HepG2 (cell line): ENCODE results near the gene NISCH. TPM values are rescaled to one million over a fixed set of nuclear protein-coding genes. Genes with fewer than 3 reads are reported as not detected.

Source experiments
- ATAC-seq: fragments of 200-7000 bp; cut with Tn5 transposase; 3 replicates; pipeline ENCODE4 v1.9.1; 2020; ENCODE audit warnings: mild to moderate bottlenecking, moderate library complexity
- BruUV-seq: library from RNA; stranded (reverse); fragments of 400-500 nt; replicated peaks from 2 replicates; lab custom pipeline; 2021; lab: Mats Ljungman, UMichigan
- CTCF ChIA-PET: fragments of 300-600 bp; formaldehyde crosslinking; extraction: SDS; loops from one replicate; lab custom pipeline; 2021; ENCODE audit warnings: low total read pairs, inconsistent platforms, low intra/inter-chr PET ratio; lab: Yijun Ruan, JAX
- POLR2A ChIA-PET: fragments of 350-600 bp; sonication (Branson Sonifier 250); formaldehyde crosslinking; loops from one replicate; lab custom pipeline; 2020; ENCODE audit warnings: antibody characterized with exemption, inconsistent platforms; lab: Yijun Ruan, JAX
- DNase-seq: peaks from one replicate; pipeline ENCODE4 v3.0.0-alpha.2; 2015; ENCODE audit warnings: low spot score
- FAIRE-seq: peaks from 3 replicates; lab custom pipeline; 2011; peaks lifted over from hg19 to GRCh38; lab: Jason Lieb, UNC
- H2AFZ ChIP-seq: one replicate; pipeline ENCODE4 v1.6.1; 2011; ENCODE audit warnings: low read length, inconsistent platforms
- H3K27ac ChIP-seq: fragments of 300-600 bp; 3 replicates; pipeline ENCODE4 v1.8.0; 2011; ENCODE audit warnings: mixed run types, mild to moderate bottlenecking, mixed read lengths, low read length, inconsistent platforms; ENCODE audit not compliant: insufficient read depth; ENCODE audit errors: extremely low read length
- H3K27me3 ChIP-seq, 2 experiments: fragments of 200-600 bp in 1 of 2; 2 replicates in 1 of 2; 3 replicates in 1 of 2; pipeline versions ENCODE4 v1.6.0 to v1.8.0; 2011; ENCODE audit warnings: low read length in 2 of 2, mild to moderate bottlenecking in 2 of 2, moderate library complexity in 2 of 2, inconsistent platforms in 1 of 2; ENCODE audit not compliant: insufficient read depth in 2 of 2, control insufficient read depth in 1 of 2
- H3K36me3 ChIP-seq, 2 experiments: fragments of 200-600 bp in 1 of 2; replicated peaks in 1 of 2; 2 replicates in 1 of 2; 3 replicates in 1 of 2; pipeline versions ENCODE4 v1.5.1 to v1.8.0; 2011; ENCODE audit warnings: low read length in 2 of 2, inconsistent platforms in 1 of 2; ENCODE audit not compliant: insufficient read depth in 2 of 2, control insufficient read depth in 1 of 2
- H3K4me1 ChIP-seq: 2 replicates; pipeline ENCODE4 v1.5.1; 2012; ENCODE audit warnings: low read length, inconsistent platforms; ENCODE audit not compliant: insufficient read depth
- H3K4me2 ChIP-seq: 2 replicates; pipeline ENCODE4 v1.6.0; 2011; ENCODE audit warnings: low read depth, low read length, inconsistent platforms
- H3K4me3 ChIP-seq, 3 experiments: fragments of 200-600 bp in 1 of 3; sonication (generic), shearing (Covaris generic) in 1 of 3; replicated peaks in 1 of 3; 2 replicates each; pipeline ENCODE4 v1.5.1; 2011 to 2016; ENCODE audit warnings: low read length in 3 of 3, inconsistent platforms in 2 of 3, low read depth in 2 of 3, mild to moderate bottlenecking in 2 of 3, control low read depth in 1 of 3, mixed read lengths in 1 of 3; ENCODE audit not compliant: insufficient read depth in 1 of 3
- H3K79me2 ChIP-seq: one replicate; pipeline ENCODE4 v1.6.1; 2011; ENCODE audit warnings: low read length, inconsistent platforms; ENCODE audit not compliant: insufficient read depth
- H3K9ac ChIP-seq: 2 replicates; pipeline ENCODE4 v1.6.0; 2011; ENCODE audit warnings: mild to moderate bottlenecking, low read depth, low read length, inconsistent platforms; ENCODE audit not compliant: insufficient read depth
- H3K9me3 ChIP-seq: 2 replicates; pipeline ENCODE4 v1.5.1; 2012; ENCODE audit warnings: mild to moderate bottlenecking, low read length
- H4K20me1 ChIP-seq: 2 replicates; pipeline ENCODE4 v1.6.0; 2011; ENCODE audit warnings: inconsistent platforms, mild to moderate bottlenecking, low read length, moderate library complexity; ENCODE audit not compliant: insufficient read depth
- MNT ChIP-seq: fragments of 450-650 bp; IDR thresholded peaks from 2 replicates; pipeline ENCODE4 v1.6.1; 2016
- ZNF646 ChIP-seq: sonication (generic); formaldehyde crosslinking; IDR thresholded peaks from 2 replicates; pipeline ENCODE4 v1.9.0; 2021; ENCODE audit warnings: mild to moderate bottlenecking, missing genetic modification reagents
- WGBS: methylation state at CpG from one replicate; pipeline ENCODE4 v1.1.6; 2017; ENCODE audit warnings: low lambda C conversion rate; 5-methylcytosine and 5-hydroxymethylcytosine counted together
- in situ Hi-C: cut with HindIII; loops from 2 replicates; pipeline ENCODE4 v1.10.0; 2017; ENCODE audit warnings: low pct_unique_long_range_greater_than_20kb; ENCODE audit not compliant: extremely low pct_ligation_motif_present
- intact Hi-C: fragments of 100-400 bp; cut with micrococcal nuclease; formaldehyde crosslinking; loops from one replicate; pipeline ENCODE4 v1.10.0; 2022; ENCODE audit not compliant: unreplicated experiment
- polyA plus RNA-seq, 8 experiments: library from polyadenylated mRNA; depleted of rRNA in 3 of 8; stranded (reverse) in 7 of 8; unstranded in 1 of 8; fragments of >200 nt; fragmentation: Illumina TruSeq in 4 of 8; extraction: Trizol in 4 of 8; gene quantifications; 2 replicates each; pipeline versions ENCODE4 v1.2.1 to v1.2.3, GENCODE V29; 2011 to 2016; ENCODE audit warnings: low read depth in 4 of 8, missing spikeins in 1 of 8, mixed read lengths in 1 of 8; ENCODE audit not compliant: insufficient read depth in 1 of 8
- total RNA-seq, 5 experiments: library from RNA; depleted of rRNA; stranded (reverse); fragments of >200 nt; fragmentation: Illumina TruSeq; extraction: Trizol; gene quantifications; 2 replicates each; pipeline ENCODE4 v1.2.3, GENCODE V29; 2016; ENCODE audit warnings: low read depth in 1 of 5
- TF ChIP-seq, protein P1 (sequence below): sonication (generic); formaldehyde crosslinking; IDR thresholded peaks from 2 replicates; pipeline ENCODE4 v1.5.1; 2020; ENCODE audit warnings: mild to moderate bottlenecking, missing genetic modification reagents, moderate library complexity

NISCH gene
- total and polyA plus RNA-seq, 2 of the 13 experiments (the other 11 are each of a cell fraction or from before 2014, with no cell fraction given) = 27.0 to 47.6 TPM

GRCh38 chr3:52514576-52514975 lies 59.2 kb downstream of the NISCH start:
- H2AFZ ChIP-seq = no peak overlapping the region
- no TSS peak for BruUV-seq
- no peaks in the 10 kb centered on the region for H3K79me2 ChIP-seq
- H3K4me2 ChIP-seq = peak overlapping the region; percentile 61; the same call in 1 of the 2 replicates
- 0% methylated on average over 5 of the region's 11 CpGs for WGBS
- H3K9me3 ChIP-seq = no peaks in the 10 kb centered on the region
- peaks cover 27% of the 10 kb centered on the region for H3K4me1 ChIP-seq
- no peaks in the 10 kb centered on the region for H4K20me1 ChIP-seq
- peak overlapping the region in 1 of 3 experiments; percentile 13; a peak in 1 of 6 replicates for H3K4me3 ChIP-seq
- intact Hi-C loops (no loop called here), in situ Hi-C loops (no loop called here)
- no peak overlapping the region for H3K27ac ChIP-seq
- ATAC-seq (no peak), FAIRE-seq (no peak), DNase-seq (no peak)
- TF ChIP-seq ZNF646 (CRISPR knock-in tag) = no peak
- TF ChIP-seq, protein P1, sequence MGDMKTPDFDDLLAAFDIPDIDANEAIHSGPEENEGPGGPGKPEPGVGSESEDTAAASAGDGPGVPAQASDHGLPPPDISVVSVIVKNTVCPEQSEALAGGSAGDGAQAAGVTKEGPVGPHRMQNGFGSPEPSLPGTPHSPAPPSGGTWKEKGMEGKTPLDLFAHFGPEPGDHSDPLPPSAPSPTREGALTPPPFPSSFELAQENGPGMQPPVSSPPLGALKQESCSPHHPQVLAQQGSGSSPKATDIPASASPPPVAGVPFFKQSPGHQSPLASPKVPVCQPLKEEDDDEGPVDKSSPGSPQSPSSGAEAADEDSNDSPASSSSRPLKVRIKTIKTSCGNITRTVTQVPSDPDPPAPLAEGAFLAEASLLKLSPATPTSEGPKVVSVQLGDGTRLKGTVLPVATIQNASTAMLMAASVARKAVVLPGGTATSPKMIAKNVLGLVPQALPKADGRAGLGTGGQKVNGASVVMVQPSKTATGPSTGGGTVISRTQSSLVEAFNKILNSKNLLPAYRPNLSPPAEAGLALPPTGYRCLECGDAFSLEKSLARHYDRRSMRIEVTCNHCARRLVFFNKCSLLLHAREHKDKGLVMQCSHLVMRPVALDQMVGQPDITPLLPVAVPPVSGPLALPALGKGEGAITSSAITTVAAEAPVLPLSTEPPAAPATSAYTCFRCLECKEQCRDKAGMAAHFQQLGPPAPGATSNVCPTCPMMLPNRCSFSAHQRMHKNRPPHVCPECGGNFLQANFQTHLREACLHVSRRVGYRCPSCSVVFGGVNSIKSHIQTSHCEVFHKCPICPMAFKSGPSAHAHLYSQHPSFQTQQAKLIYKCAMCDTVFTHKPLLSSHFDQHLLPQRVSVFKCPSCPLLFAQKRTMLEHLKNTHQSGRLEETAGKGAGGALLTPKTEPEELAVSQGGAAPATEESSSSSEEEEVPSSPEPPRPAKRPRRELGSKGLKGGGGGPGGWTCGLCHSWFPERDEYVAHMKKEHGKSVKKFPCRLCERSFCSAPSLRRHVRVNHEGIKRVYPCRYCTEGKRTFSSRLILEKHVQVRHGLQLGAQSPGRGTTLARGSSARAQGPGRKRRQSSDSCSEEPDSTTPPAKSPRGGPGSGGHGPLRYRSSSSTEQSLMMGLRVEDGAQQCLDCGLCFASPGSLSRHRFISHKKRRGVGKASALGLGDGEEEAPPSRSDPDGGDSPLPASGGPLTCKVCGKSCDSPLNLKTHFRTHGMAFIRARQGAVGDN = peak; percentile 27; the same call in 1 of the 2 replicates
- peak; percentile 46; the same call in 1 of the 2 replicates for TF ChIP-seq MNT
- ChIA-PET CTCF (no interaction called here), POLR2A (interaction anchor here (1.5 kb wide), 1 partner anchor 18 kb away, joined by 3 read pairs; no protein-coding TSS in a partner anchor)
- peaks cover 27 to 84% of the 10 kb centered on the region in 2 experiments for H3K27me3 ChIP-seq
- no peak overlapping the region for H3K9ac ChIP-seq
- H3K36me3 ChIP-seq = no peaks in the 10 kb centered on the region
